ENCODE data around the gene GAS2L3.

GAS2L3 gene

DNA sequence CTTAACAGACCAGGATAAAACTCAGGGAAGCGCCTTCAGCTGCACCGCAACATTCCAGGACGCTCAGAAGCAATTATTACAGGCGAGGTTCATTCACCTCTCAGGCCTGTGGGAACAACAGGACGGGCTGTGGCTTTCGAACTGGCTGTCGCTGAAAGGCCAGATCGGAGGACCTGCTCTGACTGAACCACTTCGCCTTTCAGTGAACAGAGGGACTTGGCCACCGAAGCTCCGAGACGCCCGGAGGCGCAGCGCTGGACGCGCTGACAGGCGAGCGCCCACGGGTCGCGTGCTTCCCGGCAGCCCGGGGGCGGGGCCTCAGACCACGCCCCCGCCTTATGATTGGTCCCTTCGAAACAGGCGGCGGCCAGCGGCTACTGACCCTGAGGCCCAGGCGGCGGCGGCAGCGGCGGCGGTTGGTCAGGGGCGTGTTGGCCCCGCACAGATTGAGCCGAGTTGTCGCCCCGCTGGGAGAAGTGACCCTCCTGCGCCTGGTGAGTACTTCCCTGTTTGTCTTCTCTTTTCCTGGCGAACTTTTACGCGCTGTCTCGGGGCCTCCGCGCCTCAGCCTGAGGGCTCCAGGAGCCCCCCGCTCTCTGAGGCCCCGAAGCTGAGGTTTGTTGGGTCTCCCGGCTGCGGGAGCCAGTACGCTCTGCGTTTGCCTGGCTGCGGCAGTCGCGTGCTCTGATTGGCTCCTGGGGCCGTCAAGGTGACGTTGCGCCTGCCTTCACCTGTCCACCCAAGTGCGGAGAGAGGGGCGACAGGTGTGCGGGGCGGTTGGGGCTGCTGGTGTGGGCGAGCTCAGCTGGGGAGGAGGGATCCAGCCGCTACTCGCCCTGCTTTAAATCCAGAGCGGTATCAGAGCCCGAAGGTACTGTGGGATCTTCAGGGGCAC, at the start of gene GAS2L3:
Gene GAS2L3 (plus strand): TSS at position 393 of the 895 bp plus-strand sequence. CDS start 21,221 bp downstream, outside the sequence.
- Mint-ChIP-seq H3K9me3 (no peaks in the 10 kb centered on the region), H3K4me1 (peaks cover 12% of the 10 kb centered on the region), H3K27me3 (ENCODE audit: low read depth) (peaks cover 29% of the 10 kb centered on the region), H3K4me3 (peak within 1 kb of the TSS; percentile 94 to 96 (median 95)), H3K27ac (peak within 1 kb of the TSS; percentile 36 to 80 (median 73)), H3K36me3 (ENCODE audit: low read depth) (no peaks in the 10 kb centered on the region)
- TF ChIP-seq, protein P1, sequence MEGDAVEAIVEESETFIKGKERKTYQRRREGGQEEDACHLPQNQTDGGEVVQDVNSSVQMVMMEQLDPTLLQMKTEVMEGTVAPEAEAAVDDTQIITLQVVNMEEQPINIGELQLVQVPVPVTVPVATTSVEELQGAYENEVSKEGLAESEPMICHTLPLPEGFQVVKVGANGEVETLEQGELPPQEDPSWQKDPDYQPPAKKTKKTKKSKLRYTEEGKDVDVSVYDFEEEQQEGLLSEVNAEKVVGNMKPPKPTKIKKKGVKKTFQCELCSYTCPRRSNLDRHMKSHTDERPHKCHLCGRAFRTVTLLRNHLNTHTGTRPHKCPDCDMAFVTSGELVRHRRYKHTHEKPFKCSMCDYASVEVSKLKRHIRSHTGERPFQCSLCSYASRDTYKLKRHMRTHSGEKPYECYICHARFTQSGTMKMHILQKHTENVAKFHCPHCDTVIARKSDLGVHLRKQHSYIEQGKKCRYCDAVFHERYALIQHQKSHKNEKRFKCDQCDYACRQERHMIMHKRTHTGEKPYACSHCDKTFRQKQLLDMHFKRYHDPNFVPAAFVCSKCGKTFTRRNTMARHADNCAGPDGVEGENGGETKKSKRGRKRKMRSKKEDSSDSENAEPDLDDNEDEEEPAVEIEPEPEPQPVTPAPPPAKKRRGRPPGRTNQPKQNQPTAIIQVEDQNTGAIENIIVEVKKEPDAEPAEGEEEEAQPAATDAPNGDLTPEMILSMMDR (IDR thresholded peaks at IDR 0.05; ENCODE audit: unreplicated experiment in 3 of 3): no peak

DNA sequence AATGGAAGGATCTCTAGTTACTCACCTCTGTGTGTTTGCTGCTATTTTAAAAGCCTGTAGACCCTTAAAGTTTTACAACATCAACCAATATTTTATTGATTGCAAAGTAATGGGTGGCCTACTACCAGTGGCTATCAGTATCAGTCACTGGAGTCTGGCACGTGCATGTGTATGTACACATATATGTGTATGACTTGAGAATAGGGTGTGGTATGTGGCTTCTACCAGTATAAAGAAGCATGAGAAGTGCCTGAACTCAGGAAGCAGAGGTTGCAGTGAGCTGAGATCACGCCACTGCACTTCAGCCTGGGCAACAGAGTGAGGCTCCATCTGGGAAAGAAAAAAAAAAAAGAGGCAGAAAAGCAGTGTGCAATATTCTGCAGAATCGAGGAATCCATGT, 45.5 kb upstream of the GAS2L3 start:
- peaks cover 9% of the 10 kb centered on the region for H3K27me3 Mint-ChIP-seq (ENCODE audit: low read depth)
- TF ChIP-seq, protein P1 (IDR thresholded peaks at IDR 0.05; ENCODE audit: unreplicated experiment in 3 of 3): no peak
- no peaks in the 10 kb centered on the region for H3K4me1 Mint-ChIP-seq
- no peak overlapping the region for H3K27ac Mint-ChIP-seq
- no peaks in the 10 kb centered on the region for H3K9me3 Mint-ChIP-seq
- H3K36me3 Mint-ChIP-seq (ENCODE audit: low read depth): no peaks in the 10 kb centered on the region
- H3K4me3 Mint-ChIP-seq: no peak overlapping the region

DNA sequence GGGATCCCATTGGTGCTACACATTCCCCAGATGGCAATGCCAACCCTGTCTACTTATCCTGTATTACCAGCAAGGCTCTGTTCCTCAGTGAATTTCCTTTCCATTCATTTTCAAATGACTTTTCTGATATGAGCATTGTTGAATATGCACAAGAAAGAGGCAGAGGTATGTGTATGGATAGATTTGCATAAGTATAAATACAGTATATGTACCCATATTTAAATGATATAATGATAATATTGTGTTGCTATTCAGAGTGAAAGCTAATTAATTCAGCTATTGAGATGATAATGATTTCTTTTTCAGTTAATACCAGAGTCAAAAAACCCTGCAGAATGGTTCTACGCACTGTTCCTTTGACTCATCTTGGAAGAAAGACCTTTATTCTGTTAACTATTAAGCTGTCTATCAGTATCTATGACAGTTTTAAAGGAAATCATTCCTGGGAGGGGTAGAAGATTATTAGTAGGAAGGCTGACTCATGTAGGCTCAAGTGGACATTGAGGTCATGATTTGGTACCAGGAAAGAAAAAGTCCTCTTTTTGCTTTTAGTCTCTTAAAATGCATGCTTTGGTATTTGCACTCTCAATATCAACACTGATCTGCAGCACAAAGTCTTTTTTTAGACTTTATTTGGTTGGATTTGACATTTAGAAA, 44.9 kb upstream of the GAS2L3 start:
- no peak overlapping the region for H3K4me3 Mint-ChIP-seq
- H3K36me3 Mint-ChIP-seq (ENCODE audit: low read depth): no peaks in the 10 kb centered on the region
- H3K4me1 Mint-ChIP-seq: no peaks in the 10 kb centered on the region
- no peak overlapping the region for H3K27ac Mint-ChIP-seq
- peaks cover 9% of the 10 kb centered on the region for H3K27me3 Mint-ChIP-seq (ENCODE audit: low read depth)
- no peaks in the 10 kb centered on the region for H3K9me3 Mint-ChIP-seq
- TF ChIP-seq, protein P1 (IDR thresholded peaks at IDR 0.05; ENCODE audit: unreplicated experiment in 3 of 3): no peak

DNA sequence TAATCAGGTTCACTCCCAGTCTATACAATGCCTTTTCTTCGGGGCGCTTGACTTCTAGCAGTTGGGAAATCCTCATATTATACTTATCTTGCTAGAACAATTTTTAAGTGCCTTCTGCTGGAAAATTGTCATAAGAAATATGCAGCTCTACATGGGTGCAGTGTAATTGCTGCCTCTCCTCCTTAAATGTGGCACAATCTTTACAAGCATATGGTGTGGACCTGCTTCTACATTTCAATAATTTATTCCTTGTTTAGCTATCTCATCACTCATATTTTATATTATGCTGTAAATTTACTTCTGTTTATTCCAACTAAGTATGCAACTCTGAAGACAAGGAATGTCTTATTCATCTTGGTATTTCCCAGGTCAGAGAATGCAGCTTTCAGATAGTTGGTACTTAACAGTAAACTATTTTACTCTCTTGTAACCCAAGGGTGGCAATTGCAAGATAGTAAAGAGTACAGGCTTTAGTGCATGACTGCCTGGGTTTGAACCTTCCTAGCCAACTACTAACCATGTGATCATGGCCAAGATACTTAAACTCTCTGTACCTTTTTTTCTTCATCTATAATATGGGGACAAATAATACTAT, 43.6 kb upstream of the GAS2L3 start:
- Mint-ChIP-seq H3K27me3 (ENCODE audit: low read depth) (peaks cover 9% of the 10 kb centered on the region), H3K27ac (no peak overlapping the region), H3K4me1 (no peaks in the 10 kb centered on the region), H3K36me3 (ENCODE audit: low read depth) (no peaks in the 10 kb centered on the region), H3K4me3 (no peak overlapping the region), H3K9me3 (no peaks in the 10 kb centered on the region)
- TF ChIP-seq, protein P1 (IDR thresholded peaks at IDR 0.05; ENCODE audit: unreplicated experiment in 3 of 3): no peak

DNA sequence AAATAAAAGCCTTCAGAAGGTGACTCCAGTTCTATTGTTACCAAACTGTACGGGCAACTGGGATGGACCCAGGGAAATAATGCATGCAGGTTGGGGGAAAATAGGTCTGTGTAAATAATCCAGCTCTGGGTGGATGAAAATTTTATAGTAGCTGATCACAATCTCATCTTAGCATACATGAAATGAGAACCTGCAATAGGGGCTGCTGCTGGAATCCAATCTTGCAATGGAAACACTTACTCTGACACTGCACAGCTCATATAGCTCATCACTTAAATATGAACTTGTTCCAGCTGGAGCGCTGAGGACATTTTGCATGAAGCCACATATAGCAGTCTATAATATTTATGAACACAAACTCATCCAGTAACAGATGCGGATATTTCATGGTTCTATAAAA, 40.1 kb upstream of the GAS2L3 start:
- H3K36me3 Mint-ChIP-seq (ENCODE audit: low read depth): no peaks in the 10 kb centered on the region
- H3K9me3 Mint-ChIP-seq: no peaks in the 10 kb centered on the region
- no peak overlapping the region for H3K27ac Mint-ChIP-seq
- H3K4me3 Mint-ChIP-seq: no peak overlapping the region
- TF ChIP-seq, protein P1 (IDR thresholded peaks at IDR 0.05; ENCODE audit: unreplicated experiment in 3 of 3): no peak
- H3K27me3 Mint-ChIP-seq (ENCODE audit: low read depth): peaks cover 5% of the 10 kb centered on the region
- no peaks in the 10 kb centered on the region for H3K4me1 Mint-ChIP-seq
